Measurements from ENCODE around the gene AMMECR1.

DNA sequence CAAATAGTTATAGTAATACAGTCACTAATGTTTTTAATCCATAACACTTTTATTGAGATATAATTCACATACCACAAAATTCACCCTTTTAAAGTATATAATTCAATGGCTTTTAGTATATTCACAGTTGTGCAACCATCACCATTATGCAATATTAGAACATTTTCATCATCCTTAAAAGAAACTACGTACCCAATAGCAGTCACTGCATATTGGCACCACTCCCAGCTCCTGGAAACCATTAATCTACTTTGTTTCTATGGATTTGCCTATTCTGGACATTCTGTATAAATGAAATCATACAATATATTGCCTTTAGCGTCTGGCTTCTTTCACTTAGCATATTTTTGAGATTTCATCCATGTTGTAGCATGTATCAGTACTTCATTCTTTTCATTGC is 99.3 kb downstream of the AMMECR1 start:
- TF ChIP-seq, protein P1, sequence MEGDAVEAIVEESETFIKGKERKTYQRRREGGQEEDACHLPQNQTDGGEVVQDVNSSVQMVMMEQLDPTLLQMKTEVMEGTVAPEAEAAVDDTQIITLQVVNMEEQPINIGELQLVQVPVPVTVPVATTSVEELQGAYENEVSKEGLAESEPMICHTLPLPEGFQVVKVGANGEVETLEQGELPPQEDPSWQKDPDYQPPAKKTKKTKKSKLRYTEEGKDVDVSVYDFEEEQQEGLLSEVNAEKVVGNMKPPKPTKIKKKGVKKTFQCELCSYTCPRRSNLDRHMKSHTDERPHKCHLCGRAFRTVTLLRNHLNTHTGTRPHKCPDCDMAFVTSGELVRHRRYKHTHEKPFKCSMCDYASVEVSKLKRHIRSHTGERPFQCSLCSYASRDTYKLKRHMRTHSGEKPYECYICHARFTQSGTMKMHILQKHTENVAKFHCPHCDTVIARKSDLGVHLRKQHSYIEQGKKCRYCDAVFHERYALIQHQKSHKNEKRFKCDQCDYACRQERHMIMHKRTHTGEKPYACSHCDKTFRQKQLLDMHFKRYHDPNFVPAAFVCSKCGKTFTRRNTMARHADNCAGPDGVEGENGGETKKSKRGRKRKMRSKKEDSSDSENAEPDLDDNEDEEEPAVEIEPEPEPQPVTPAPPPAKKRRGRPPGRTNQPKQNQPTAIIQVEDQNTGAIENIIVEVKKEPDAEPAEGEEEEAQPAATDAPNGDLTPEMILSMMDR (conservative IDR thresholded peaks at IDR 0.05; ENCODE audit: low read length): no peak
- TF ChIP-seq EZH2phosphoT487 (IDR thresholded peaks at IDR 0.05; ENCODE audit: borderline replicate concordance): no peak

Measured in Loucy (cell line).